Measurements from ENCODE around the gene TAS2R40.

Gene TAS2R40

DNA sequence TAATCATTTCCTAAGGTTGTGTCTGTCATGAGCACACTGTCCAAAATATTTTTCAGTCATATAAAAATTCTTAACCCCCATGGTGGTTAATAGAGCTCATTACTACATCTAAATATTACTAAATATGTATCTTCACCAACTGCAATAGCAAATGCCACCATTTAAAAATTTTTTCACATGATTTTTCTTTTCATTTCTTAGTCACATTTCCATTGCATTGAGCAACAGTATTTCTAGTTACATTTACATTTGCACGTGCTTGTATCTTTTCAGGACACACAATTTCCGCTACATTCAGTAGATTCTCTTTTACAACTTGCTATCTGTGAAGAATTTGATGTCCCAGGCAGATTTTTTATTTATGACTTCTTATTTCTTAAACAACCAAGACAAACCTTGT lies 5.2 kb upstream of the TAS2R40 start:
- no peak for TF ChIP-seq EZH2phosphoT487 (conservative IDR thresholded peaks at IDR 0.05; ENCODE audit: low read length)
- TF ChIP-seq, protein P1, sequence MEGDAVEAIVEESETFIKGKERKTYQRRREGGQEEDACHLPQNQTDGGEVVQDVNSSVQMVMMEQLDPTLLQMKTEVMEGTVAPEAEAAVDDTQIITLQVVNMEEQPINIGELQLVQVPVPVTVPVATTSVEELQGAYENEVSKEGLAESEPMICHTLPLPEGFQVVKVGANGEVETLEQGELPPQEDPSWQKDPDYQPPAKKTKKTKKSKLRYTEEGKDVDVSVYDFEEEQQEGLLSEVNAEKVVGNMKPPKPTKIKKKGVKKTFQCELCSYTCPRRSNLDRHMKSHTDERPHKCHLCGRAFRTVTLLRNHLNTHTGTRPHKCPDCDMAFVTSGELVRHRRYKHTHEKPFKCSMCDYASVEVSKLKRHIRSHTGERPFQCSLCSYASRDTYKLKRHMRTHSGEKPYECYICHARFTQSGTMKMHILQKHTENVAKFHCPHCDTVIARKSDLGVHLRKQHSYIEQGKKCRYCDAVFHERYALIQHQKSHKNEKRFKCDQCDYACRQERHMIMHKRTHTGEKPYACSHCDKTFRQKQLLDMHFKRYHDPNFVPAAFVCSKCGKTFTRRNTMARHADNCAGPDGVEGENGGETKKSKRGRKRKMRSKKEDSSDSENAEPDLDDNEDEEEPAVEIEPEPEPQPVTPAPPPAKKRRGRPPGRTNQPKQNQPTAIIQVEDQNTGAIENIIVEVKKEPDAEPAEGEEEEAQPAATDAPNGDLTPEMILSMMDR (IDR thresholded peaks at IDR 0.05; ENCODE audit: insufficient read depth, low read length, poor library complexity, severe bottlenecking) = no peak
- H3K27me3 ChIP-seq (ENCODE audit: low read length) = 0 out of 2 replicates have a peak, but pooled peaks cover 4% of the 10 kb centered on the region
- no peak overlapping the region for H3K9ac ChIP-seq (ENCODE audit: low read length)
- no peak overlapping the region for H2AFZ ChIP-seq (ENCODE audit: low read depth, low read length, severe bottlenecking)
- no peaks in the 10 kb centered on the region for H3K9me2 ChIP-seq (replicated peaks; ENCODE audit: insufficient read depth, low read length)
- no peaks in the 10 kb centered on the region for H3K36me3 ChIP-seq (ENCODE audit: low read length)
- no peak overlapping the region for H3K4me3 ChIP-seq (ENCODE audit: insufficient read depth, low read length, poor library complexity, severe bottlenecking)
- H3K4me2 ChIP-seq (ENCODE audit: low read depth, low read length, poor library complexity, severe bottlenecking) = no peak overlapping the region
- no peak overlapping the region for H3K27ac ChIP-seq (ENCODE audit: low read depth, low read length)
- H4K20me1 ChIP-seq (ENCODE audit: low read depth, low read length) = no peaks in the 10 kb centered on the region
- H3F3A ChIP-seq (ENCODE audit: insufficient read depth) = no peaks in the 10 kb centered on the region
- no peaks in the 10 kb centered on the region for H3K9me3 ChIP-seq (ENCODE audit: insufficient read depth, low read length)
- H3K79me2 ChIP-seq (ENCODE audit: insufficient read depth, low read length) = no peaks in the 10 kb centered on the region

DNA sequence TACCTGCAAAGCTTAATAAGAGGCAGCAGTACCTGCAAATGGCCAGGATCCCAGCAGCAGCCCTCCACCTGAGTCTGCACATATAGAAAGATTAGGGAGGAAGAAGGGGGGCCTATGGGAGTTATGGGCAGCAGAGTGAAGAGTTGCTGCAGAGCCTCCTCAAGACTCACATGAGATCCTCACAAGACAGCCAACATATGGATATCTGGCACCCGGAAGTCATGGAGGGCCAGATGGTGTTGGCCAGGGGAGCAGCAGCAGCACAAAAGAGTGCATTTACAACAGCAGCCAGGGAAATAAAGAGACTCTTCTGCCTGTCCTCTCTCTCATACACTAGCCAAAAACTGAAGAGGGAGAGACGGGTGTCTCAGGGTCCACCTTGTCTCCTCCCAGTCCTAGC lies 4.0 kb upstream of the TAS2R40 start:
- H3K9me3 ChIP-seq (ENCODE audit: insufficient read depth, low read length) = no peaks in the 10 kb centered on the region
- 0 out of 2 replicates have a peak, but pooled peaks cover 4% of the 10 kb centered on the region for H3K27me3 ChIP-seq (ENCODE audit: low read length)
- no peak overlapping the region for H3K4me2 ChIP-seq (ENCODE audit: low read depth, low read length, poor library complexity, severe bottlenecking)
- H3K9ac ChIP-seq (ENCODE audit: low read length) = no peak overlapping the region
- no peak overlapping the region for H3K27ac ChIP-seq (ENCODE audit: low read depth, low read length)
- H3K9me2 ChIP-seq (replicated peaks; ENCODE audit: insufficient read depth, low read length) = no peaks in the 10 kb centered on the region
- H3K4me3 ChIP-seq (ENCODE audit: insufficient read depth, low read length, poor library complexity, severe bottlenecking) = no peak overlapping the region
- no peaks in the 10 kb centered on the region for H3K36me3 ChIP-seq (ENCODE audit: low read length)
- no peaks in the 10 kb centered on the region for H4K20me1 ChIP-seq (ENCODE audit: low read depth, low read length)
- no peak for TF ChIP-seq EZH2phosphoT487 (conservative IDR thresholded peaks at IDR 0.05; ENCODE audit: low read length)
- TF ChIP-seq, protein P1 (IDR thresholded peaks at IDR 0.05; ENCODE audit: insufficient read depth, low read length, poor library complexity, severe bottlenecking) = no peak
- H2AFZ ChIP-seq (ENCODE audit: low read depth, low read length, severe bottlenecking) = no peak overlapping the region
- H3F3A ChIP-seq (ENCODE audit: insufficient read depth) = no peaks in the 10 kb centered on the region
- no peaks in the 10 kb centered on the region for H3K79me2 ChIP-seq (ENCODE audit: insufficient read depth, low read length)

DNA sequence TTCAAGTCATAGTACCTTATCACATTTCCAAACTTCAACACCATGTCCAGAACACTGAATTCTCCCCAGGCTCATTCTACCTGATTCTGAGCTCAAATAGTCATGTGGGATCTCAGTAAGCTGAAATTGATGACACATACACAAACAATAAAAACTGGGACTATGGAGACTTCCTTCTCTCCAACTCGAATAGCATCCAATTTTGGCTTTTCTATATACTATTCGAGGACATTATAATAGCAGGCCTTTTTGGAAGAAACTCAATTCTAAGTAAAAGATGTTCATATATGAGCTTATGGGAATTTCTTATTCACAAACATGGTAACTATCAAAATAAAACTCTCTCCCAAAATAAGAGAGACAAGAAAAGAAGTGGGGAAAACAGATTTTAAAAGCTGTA lies 551 bp upstream of the TAS2R40 start:
- H3K36me3 ChIP-seq (ENCODE audit: low read length) = no peaks in the 10 kb centered on the region
- H3K27me3 ChIP-seq (ENCODE audit: low read length) = 0 out of 2 replicates have a peak, but pooled peaks cover 4% of the 10 kb centered on the region
- no peaks in the 10 kb centered on the region for H3F3A ChIP-seq (ENCODE audit: insufficient read depth)
- H3K9ac ChIP-seq (ENCODE audit: low read length) = no peak overlapping the region
- TF ChIP-seq EZH2phosphoT487 (conservative IDR thresholded peaks at IDR 0.05; ENCODE audit: low read length) = no peak
- TF ChIP-seq, protein P1 (IDR thresholded peaks at IDR 0.05; ENCODE audit: insufficient read depth, low read length, poor library complexity, severe bottlenecking) = no peak
- H3K9me2 ChIP-seq (replicated peaks; ENCODE audit: insufficient read depth, low read length) = no peaks in the 10 kb centered on the region
- no peaks in the 10 kb centered on the region for H4K20me1 ChIP-seq (ENCODE audit: low read depth, low read length)
- H3K27ac ChIP-seq (ENCODE audit: low read depth, low read length) = no peak overlapping the region
- no peak overlapping the region for H3K4me3 ChIP-seq (ENCODE audit: insufficient read depth, low read length, poor library complexity, severe bottlenecking)
- no peaks in the 10 kb centered on the region for H3K79me2 ChIP-seq (ENCODE audit: insufficient read depth, low read length)
- H2AFZ ChIP-seq (ENCODE audit: low read depth, low read length, severe bottlenecking) = no peak overlapping the region
- H3K9me3 ChIP-seq (ENCODE audit: insufficient read depth, low read length) = no peaks in the 10 kb centered on the region
- H3K4me2 ChIP-seq (ENCODE audit: low read depth, low read length, poor library complexity, severe bottlenecking) = no peak overlapping the region
